Measurements from ENCODE around the gene LMBR1L. TPM values are rescaled to one million over a fixed set of nuclear protein-coding genes. Genes with fewer than 3 reads are reported as not detected.
A peak's percentile ranks its signal among the peaks of the same experiment; 100 is the strongest.

LMBR1L gene

GRCh38 chr12:49049566-49050224 is 61.0 kb downstream of the LMBR1L start:
- H3K23ac ChIP-seq (ENCODE audit: low read length in 2 of 2), result no peak overlapping the region
- peak overlapping the region; percentile 27 for H2BK120ac ChIP-seq (ENCODE audit: low read depth, low read length)
- H3K4ac ChIP-seq (ENCODE audit: low read depth in 1 of 2, low read length in 2 of 2), result no peak overlapping the region
- H2AFZ ChIP-seq (ENCODE audit: low read depth, low read length), result no peak overlapping the region
- peak overlapping the region in 1 of 2 experiments; percentile 19 for H3K18ac ChIP-seq (ENCODE audit: low read depth in 1 of 2, low read length in 2 of 2)
- H3K27me3 ChIP-seq (ENCODE audit: control insufficient read depth in 1 of 2, insufficient read depth in 1 of 2, low read length in 2 of 2), result no peaks in the 10 kb centered on the region
- peak overlapping the region in 1 of 2 experiments; percentile 18 for H2BK12ac ChIP-seq (ENCODE audit: low read length in 2 of 2)
- peaks cover 33% of the 10 kb centered on the region for H3K4me1 ChIP-seq (ENCODE audit: control insufficient read depth, insufficient read depth, low read depth, low read length)
- H2BK15ac ChIP-seq (ENCODE audit: low read depth, poor library complexity, severe bottlenecking), result no peak overlapping the region
- peak; percentile 79 for DNase-seq
- no peak overlapping the region for H3K14ac ChIP-seq (ENCODE audit: low read length in 2 of 2)
- peak overlapping the region; percentile 39 for H3K9ac ChIP-seq (ENCODE audit: low read length)
- H3K4me3 ChIP-seq (ENCODE audit: insufficient read depth in 1 of 2, low read depth in 1 of 2, low read length in 2 of 2), result no peak overlapping the region
- H3K9me3 ChIP-seq (ENCODE audit: control insufficient read depth, low read length), result no peaks in the 10 kb centered on the region
- WGBS, result 55% methylated on average over 20 of the region's 20 CpGs
- no peak overlapping the region for H2BK5ac ChIP-seq (ENCODE audit: low read depth, low read length, poor library complexity, severe bottlenecking)
- peak overlapping the region; percentile 47 for H4K91ac ChIP-seq (ENCODE audit: low read length)
- H3K36me3 ChIP-seq (ENCODE audit: control insufficient read depth in 1 of 2, insufficient read depth in 2 of 2, low read depth in 1 of 2, low read length in 2 of 2), result peaks cover 91 to 98% of the 10 kb centered on the region in 2 experiments
- H2AK5ac ChIP-seq (ENCODE audit: low read length, severe bottlenecking), result peak overlapping the region; percentile 10
- H3K4me2 ChIP-seq (ENCODE audit: low read length, poor library complexity, severe bottlenecking), result peak overlapping the region; percentile 46
- H3K27ac ChIP-seq (ENCODE audit: low read length, poor library complexity, severe bottlenecking), result peak overlapping the region; percentile 86
- H4K8ac ChIP-seq (ENCODE audit: low read length), result peak overlapping the region; percentile 55
- peaks cover 47% of the 10 kb centered on the region for H3K79me1 ChIP-seq (replicated peaks; ENCODE audit: low read length, poor library complexity, severe bottlenecking)

DNA sequence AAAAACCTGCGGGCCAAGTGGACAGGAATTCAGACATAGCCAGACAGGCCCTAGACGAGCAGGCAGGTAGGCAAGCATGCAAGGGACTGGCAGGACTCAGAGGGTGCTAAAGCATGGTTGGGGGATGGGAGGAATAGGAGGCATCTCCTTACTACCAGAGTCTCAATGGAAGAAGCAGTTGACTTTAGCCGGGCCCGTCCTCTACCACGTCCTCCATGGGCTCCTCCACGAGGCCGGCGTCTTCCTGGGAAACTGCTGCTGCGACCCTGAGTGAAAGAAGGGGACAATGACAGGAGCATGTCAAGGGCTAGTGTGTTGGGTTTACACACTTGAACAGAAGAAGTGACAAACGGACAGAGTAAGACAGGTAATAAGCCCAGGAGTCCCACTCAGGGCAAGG is 61.7 kb downstream of the LMBR1L start:
- Histone ChIP-seq H3K18ac (ENCODE audit: low read depth in 1 of 2, low read length in 2 of 2) (no peak overlapping the region), H3K9me3 (ENCODE audit: control insufficient read depth, low read length) (no peaks in the 10 kb centered on the region), H3K4ac (ENCODE audit: low read depth in 1 of 2, low read length in 2 of 2) (no peak overlapping the region), H2BK5ac (ENCODE audit: low read depth, low read length, poor library complexity, severe bottlenecking) (no peak overlapping the region), H2AK5ac (ENCODE audit: low read length, severe bottlenecking) (peak overlapping the region; percentile 95), H2BK120ac (ENCODE audit: low read depth, low read length) (no peak overlapping the region), H4K8ac (ENCODE audit: low read length) (no peak overlapping the region), H3K4me1 (ENCODE audit: control insufficient read depth, insufficient read depth, low read depth, low read length) (peaks cover 26% of the 10 kb centered on the region), H3K4me2 (ENCODE audit: low read length, poor library complexity, severe bottlenecking) (no peak overlapping the region), H3K14ac (ENCODE audit: low read length in 2 of 2) (no peak overlapping the region), H3K27ac (ENCODE audit: low read length, poor library complexity, severe bottlenecking) (peak overlapping the region; percentile 86), H3K4me3 (ENCODE audit: insufficient read depth in 1 of 2, low read depth in 1 of 2, low read length in 2 of 2) (no peak overlapping the region), H3K36me3 (ENCODE audit: control insufficient read depth in 1 of 2, insufficient read depth in 2 of 2, low read depth in 1 of 2, low read length in 2 of 2) (peaks cover 91 to 98% of the 10 kb centered on the region in 2 experiments), H3K27me3 (ENCODE audit: control insufficient read depth in 1 of 2, insufficient read depth in 1 of 2, low read length in 2 of 2) (no peaks in the 10 kb centered on the region), H4K91ac (ENCODE audit: low read length) (no peak overlapping the region), H2BK15ac (ENCODE audit: low read depth, poor library complexity, severe bottlenecking) (no peak overlapping the region), H2AFZ (ENCODE audit: low read depth, low read length) (no peak overlapping the region), H3K9ac (ENCODE audit: low read length) (no peak overlapping the region), H2BK12ac (ENCODE audit: low read length in 2 of 2) (no peak overlapping the region), H3K23ac (ENCODE audit: low read length in 2 of 2) (no peak overlapping the region), H3K79me1 (replicated peaks; ENCODE audit: low read length, poor library complexity, severe bottlenecking) (peaks cover 52% of the 10 kb centered on the region)
- DNase-seq, result no peak
- WGBS, result 94% methylated on average over 10 of the region's 10 CpGs

Small RNA genes lying within 50 kb of the gene (small RNA-seq; reads per million reads assigned to genes)
- not detected for gene RF00019 (ENCODE audit: low read depth)
